Fibroblast of skin of abdomen (primary cell): ENCODE measurements around the gene SLC34A1.

ENCODE experiments used
- DNase-seq: peaks from one replicate; pipeline ENCODE4 v3.0.0-alpha.2; 2013

Gene SLC34A1

GRCh38 chr5:177389241-177390169 is 5.3 kb downstream of the SLC34A1 start:
- peak; percentile 75 for DNase-seq

DNA sequence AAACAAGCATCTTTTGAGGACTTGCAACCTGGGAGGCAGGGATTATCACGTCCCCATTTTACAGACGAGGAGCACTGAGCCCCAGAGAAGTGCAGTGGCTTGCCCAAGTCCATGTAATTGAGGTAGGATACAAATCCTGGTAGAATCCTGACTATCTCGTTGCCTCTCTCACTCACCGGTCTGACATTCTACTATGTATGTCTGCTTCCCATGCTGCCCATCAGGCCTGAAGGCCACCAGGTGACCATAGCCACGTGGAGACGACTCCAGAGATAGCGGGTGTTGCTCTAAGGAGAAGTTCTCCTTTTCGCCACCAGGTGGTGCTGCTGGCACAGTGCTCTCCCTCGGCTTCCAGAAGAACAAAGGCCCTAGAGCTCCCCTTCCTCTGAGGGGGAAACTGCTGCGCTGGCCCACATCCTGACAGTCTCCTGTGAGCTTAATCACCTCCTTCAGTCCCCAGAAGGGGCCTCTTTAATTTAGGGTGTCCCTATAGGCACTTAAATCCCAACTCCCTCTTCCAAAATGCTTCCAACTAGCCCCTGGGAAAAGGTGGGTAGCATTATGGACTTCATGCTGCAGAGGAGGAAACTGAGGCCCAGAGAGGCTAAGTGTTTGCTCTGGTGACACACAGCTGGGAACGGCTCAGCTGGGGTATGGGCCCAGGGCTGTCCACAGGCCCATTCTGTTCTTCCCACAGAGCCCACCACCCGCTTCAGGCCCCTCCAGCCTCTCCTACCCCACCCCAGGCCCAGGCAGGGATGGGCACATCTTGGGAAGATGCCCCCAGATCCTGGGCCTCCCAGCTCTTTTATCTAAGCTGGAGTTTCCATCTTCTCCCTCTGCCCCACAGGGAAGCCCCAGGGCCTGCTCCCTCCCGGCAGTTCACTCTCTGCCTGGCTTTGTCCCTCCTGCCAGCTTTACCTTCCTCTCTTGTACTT is 6.4 kb downstream of the SLC34A1 start:
- peak; percentile 83 for DNase-seq

GRCh38 chr5:177392765-177393164 is 8.5 kb downstream of the SLC34A1 start:
- no peak for DNase-seq

DNA sequence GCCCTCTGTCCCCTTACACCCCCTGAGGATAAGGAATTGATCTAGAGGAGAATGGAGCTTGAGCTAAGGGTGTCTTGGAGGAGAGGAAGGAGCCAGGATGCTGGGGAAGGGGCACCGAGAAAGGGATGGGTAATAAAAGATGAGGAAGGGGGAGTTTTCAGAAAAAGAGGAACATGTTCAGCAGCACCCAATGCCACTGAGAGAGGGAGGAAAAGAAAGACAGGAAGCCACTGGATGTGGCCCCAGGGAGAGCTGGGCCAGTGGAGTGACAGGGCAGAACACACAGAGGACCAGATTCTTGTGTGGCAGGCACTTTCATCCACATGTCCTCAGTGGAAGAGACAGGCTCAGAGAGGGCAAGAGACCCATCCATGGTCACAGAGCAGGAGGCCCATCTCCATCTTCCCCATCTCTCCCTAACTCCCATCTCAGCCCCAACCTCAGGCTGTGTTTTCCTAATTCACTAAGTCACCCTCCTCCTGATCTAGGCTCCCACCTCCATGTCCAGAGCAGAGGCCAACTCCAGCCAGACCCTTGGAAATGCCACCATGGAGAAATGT is 9.1 kb downstream of the SLC34A1 start:
- DNase-seq: no peak

DNA sequence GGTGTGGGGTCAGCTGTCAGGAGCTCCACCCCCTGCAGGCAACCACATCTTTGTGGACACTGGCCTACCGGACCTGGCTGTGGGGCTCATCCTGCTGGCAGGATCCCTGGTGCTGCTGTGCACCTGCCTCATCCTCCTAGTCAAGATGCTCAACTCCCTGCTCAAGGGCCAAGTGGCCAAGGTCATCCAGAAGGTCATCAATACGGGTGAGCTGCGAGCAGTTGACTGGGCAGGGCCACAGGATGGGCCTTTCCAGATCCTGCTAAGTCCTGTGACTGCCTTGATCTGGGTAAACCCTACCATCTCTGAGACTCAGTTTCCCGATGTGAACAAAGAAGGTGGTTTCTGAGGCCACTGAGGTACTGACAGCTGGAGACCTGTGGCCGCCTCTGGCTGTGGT is 9.8 kb downstream of the SLC34A1 start:
- DNase-seq: no peak

DNA sequence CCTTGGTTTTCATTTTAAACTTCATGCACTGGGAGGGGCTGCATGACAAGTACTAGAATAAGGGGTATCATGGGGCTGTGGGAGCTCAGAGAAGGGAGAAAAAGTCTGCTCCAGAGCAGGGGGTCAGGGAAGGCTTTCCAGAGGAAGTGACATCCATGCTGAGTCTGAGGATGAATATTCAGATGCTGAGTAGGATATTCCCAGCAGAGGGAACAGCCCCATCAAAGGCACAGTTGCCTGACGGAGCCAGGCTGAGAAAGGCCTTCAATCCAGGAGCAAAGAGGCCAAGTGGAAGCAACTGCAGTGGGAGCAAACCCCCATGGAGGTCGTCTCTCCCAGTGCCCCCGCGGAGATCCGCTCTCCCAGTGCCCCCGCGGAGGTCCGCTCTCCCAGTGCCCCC is 11.8 kb downstream of the SLC34A1 start:
- no peak for DNase-seq

GRCh38 chr5:177396807-177397206 is 12.6 kb downstream of the SLC34A1 start:
- DNase-seq: no peak

- no peak for DNase-seq
Measured at GRCh38 chr5:177397875-177398390, 13.7 kb downstream of the SLC34A1 start.

DNA sequence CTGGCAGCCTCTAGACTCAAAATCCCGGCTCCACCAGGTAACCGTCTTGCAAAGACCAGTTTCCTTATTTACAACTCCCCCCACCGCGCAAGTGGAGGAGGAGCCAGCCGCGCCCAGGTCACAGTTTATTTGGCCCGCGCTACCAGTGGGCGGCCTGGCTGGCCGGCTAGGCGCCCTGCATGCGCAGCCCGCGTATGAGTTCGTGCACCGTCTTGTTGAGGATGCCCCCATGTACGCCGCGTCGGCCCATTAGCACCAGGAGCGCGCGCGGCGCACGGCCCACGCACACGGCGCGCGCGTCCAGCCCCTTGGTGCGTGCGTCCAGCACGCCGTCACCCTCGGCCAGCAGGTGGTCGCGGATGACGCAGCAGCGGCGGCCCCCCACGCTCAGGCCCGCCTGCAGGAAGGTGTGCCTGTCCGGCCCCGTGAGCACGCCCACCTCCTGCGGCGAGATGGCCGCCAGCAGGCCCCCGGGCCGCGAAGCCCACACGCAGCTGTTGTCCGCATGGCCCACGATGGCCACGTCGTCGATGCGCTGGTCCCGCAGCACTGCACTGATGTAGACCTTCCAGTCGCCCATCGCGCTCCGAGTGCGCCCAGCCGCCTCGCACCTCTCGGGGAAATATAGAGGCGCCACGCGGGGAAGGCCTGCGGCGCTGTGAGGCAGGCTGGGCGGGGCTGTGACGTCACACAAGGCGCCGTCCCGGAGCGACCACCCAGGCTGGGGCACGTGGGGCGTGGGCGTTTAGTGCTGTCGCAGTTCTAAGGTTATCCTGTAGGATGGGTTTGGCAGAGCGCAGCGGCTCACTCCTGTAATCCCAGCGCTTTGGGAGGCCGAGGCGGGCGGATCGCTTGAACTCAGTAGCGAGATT is 16.0 kb downstream of the SLC34A1 start, which contains the start of gene PFN3:
PFN3 (minus strand) TSS at position 665 of the 872 bp plus-strand sequence; CDS start at position 580, 85 bp downstream.
- DNase-seq: peak; percentile 42

GRCh38 chr5:177402271-177403043 is 18.2 kb downstream of the SLC34A1 start:
- peak; percentile 42 for DNase-seq

- DNase-seq: no peak
Measured at GRCh38 chr5:177403102-177403791, 19.0 kb downstream of the SLC34A1 start.

- DNase-seq: peak; percentile 72
Measured at GRCh38 chr5:177403792-177404640, 19.8 kb downstream of the SLC34A1 start.

DNA sequence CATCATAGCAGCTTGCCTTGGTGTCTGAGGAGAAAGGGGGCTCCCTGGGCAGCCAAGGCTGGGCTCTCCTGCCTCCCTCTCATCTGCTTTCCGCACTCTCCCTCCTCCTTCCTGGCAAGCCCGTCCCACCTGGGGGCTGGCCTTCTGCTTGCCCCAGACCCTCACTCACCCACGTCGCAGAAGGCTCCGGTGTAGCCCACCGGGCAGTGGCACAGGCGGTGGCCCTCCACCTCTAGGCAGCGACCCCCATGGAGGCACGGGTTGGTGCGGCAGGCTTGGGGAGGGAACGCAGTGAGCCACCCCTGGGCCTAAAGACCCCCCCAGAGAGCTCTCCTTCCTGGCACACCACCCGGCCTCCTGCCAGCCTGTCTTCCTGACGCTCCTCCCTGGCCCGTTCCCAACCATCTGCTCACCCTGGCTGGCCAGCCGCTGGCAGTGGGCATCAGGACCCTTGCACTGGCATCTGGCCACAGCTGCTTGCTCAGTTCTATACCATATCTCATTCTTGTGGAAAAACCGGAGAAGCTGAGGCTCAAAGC is 20.5 kb downstream of the SLC34A1 start:
- DNase-seq: no peak

- DNase-seq: no peak
Measured at GRCh38 chr5:177405312-177405711, 21.1 kb downstream of the SLC34A1 start.

GRCh38 chr5:177405805-177406204 is 21.6 kb downstream of the SLC34A1 start:
- DNase-seq: no peak

- DNase-seq: no peak
Measured at GRCh38 chr5:177409043-177409801, 25.0 kb downstream of the SLC34A1 start, which contains the start of gene F12. Gene F12 (minus strand): TSS chr5:177409564. CDS start chr5:177409527, 37 bp downstream.

- DNase-seq: no peak
Measured at GRCh38 chr5:177410575-177410974, 26.3 kb downstream of the SLC34A1 start.
